GM18498 (cell line): ENCODE measurements around the gene IZUMO4.

Experiments used
- ATAC-seq: cut with Tn5 transposase; IDR thresholded peaks from one replicate; pipeline ENCODE4 v1.9.1; 2021; ENCODE audit warnings: mild to moderate bottlenecking, moderate library complexity; ENCODE audit not compliant: unreplicated experiment

The IZUMO4 gene

DNA sequence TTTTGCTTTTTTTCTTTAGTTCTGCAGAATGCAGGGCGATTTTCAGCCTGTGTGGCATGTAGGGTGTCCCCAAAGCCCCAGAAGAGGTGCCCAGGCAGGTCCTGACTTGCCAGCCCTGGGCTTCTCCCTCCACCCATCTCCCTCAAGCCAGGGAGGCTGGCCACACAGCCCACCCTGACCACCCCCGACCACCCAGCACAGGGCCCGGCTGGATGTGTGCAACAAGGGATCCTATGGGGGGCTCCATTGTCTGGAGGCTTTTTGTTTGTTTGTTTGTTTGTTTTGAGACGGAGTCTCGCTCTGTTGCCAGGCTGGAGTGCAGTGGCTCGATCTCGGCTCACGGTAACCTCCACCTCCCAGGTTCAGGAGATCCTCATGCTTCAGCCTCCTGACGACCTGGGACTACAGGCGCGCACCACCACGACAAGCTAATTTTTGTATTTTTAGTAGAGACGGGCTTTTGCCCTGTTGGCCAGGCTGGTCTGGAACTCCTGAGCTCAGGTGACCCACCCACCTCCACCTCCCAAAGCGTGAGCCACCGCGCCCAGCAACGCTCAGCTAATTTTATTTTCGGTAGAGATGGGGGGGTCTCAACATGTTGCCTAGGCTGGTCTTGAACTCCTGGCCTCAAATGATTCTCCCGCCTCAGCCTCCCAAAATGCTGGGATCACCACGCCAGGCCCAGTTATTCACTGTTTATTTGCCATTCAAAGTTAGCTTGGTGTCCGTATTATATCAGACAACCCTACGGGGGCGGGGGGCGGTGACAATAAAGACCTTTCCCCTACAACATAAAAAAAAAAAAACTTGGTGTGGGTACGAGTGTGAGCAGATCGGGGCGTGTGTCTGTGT, 37.9 kb upstream of the IZUMO4 start:
- ATAC-seq = no peak

DNA sequence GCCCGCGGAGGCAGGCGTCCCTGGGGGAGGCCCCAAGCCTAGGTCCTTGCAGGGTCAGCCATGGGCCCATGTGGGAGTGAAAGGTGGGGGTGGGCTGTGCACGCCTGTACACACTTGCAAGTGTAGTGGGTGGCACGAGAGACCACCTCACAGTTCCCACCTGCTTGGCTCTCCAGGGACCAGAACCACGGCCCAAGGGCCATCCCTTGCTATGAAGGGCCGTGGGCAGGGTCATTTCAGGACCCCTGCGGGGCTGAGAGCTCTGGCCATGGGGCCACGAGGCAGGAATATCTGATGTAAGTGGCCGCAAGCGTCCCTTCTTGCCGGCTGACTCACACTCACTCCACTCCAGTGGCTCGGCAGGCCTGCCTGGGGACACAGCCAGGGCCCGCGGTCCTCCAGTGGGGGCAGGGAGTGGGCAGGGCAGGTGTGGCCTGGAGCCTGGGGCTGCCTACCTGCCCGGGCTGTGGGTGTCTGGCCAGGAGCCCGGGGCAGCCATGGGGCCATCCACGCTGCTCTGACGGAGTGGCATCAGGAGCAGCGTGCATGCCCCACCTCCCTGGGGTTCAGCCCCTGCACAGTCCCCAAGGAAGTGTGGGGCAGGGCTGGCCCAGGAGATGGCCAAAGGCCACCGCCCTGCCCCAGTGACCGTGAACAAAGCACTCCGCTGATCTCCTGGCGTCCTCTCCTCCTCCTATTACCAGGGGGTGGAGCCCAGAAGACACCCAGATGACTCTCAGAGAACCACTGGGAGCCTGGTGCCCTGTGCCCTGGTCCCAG, 37.1 kb upstream of the IZUMO4 start:
- ATAC-seq = no peak

DNA sequence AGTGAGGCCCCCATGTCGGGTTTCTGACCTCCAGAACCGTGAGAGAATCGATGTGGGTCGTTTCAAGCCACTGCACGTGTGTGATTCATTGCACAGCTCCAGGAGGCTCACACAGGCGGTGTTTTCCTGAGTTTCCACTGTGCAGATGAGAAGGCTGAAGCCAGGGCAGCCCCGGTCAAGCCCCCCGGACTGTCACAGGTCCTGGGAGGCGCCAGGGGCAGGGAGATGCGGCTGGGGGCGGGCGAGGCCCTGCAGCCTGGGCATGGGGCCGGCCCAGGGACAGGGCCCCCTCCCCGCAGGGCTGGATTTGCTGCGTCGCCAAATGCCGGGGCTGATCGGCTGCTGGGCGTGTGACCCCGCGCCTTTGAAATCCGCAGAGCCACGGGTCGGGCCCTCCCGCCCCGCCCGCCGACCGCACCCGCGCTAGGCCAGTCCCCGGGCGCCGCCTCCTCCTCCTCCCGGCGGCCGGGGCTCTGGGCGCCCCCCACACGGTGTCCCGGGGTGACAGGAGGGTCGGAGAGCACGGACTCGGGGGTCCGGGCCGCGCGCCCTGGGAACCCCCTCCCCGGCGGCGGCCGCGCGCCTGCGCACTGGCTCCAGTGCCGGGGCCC, 35.7 kb upstream of the IZUMO4 start:
- ATAC-seq = peak; percentile 34

DNA sequence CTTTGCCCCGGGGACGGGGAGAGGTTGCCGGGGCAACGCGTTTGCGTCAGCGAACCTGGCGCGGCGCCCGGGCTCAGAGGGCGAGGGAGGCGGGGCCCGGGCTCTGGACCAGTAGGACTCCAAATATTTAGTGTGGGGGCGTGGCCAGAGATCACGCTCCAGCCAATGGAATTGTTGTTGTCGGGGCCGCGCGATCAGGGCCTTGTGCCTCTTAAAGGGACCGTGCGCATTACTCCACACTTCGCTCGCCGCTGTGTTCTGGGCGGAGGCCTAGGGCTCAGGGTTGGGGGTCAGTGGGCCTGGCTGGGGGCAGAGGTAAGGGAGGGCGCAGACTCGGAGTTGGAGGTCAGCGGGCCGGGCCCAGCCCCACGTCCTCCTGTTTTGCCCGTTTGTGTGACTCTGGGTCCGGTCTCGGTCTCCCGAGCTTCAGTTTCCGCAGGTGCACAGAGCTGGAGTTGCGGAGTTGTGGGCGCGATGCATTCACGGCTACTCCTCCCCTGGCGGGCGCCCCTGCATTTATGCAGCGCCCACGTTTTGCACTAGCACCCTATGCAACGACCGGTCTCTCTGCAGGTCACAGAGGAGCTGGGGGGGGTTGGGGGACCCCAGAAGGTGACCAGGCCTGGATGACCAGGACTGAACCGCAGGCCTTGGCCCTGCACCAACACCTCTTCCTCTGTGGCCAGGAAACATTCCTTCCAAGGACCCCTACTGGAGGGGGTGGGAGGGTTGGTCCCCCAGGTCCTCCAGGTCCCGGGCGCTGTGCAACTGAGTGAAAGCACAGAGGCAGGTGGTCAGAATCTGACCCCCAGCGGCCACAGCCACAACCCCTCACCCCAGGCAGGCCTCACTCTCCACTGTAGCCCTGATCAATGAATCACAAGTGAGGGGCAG, 35.0 kb upstream of the IZUMO4 start:
- peak; percentile 77 for ATAC-seq

DNA sequence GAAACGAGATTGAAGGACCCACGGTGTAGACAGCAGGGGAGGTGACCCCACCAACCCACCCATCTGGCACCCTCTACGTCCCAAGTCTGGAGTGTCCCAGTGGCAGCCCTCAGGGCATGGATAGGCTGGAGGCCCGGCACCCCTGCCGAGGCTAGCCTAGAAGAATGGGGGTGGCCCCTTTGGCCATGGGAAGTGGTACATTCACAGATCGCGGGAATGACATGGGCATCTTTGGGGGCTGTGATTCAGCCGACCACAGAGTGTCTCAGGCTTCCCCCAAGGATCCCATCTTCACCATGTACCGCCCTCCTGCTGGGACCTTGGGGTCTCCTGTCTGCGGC, 34.4 kb upstream of the IZUMO4 start:
- no peak for ATAC-seq

GRCh38 chr19:2062770-2063169, 33.9 kb upstream of the IZUMO4 start:
- no peak for ATAC-seq

GRCh38 chr19:2063824-2064223, 32.9 kb upstream of the IZUMO4 start:
- ATAC-seq = no peak

GRCh38 chr19:2064395-2064787, 32.3 kb upstream of the IZUMO4 start:
- no peak for ATAC-seq

DNA sequence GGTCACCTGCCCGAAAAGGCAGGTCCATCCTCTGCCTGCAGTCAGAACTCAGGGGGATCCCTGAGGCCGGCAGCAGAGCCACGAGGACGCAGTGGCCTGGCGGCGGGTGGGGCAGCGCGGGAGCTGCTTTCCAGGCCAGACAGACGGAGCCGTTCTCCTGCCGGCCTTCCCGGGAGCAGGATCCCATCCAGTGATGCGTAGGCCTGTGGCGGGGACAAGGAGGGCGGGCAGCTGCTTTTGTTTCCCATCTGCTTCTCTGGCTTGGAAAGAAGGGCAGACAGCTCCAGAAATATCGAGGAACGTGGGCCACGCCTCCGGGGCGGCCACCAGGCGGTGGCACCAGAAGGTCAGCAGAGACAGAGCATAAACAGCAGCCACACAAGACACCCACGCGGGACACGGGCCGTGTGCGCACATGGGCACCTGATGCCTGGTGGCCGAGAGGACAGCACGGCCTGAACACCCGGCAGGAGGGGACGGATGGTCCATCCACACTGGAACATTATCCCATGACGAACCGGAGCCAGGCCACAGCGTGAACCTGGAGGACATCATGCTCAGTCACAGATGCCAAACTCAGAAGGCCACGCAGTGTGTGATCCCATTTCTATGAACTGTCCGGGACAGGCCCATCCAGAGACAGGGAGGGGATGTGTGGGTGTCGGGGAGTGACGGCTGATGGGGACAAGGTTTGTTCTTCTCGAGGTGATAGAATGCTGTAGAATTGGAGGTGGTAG, 31.8 kb upstream of the IZUMO4 start:
- no peak for ATAC-seq

- ATAC-seq = no peak
These were observed 26.3 kb upstream of the IZUMO4 start for GRCh38 chr19:2070436-2070827.

DNA sequence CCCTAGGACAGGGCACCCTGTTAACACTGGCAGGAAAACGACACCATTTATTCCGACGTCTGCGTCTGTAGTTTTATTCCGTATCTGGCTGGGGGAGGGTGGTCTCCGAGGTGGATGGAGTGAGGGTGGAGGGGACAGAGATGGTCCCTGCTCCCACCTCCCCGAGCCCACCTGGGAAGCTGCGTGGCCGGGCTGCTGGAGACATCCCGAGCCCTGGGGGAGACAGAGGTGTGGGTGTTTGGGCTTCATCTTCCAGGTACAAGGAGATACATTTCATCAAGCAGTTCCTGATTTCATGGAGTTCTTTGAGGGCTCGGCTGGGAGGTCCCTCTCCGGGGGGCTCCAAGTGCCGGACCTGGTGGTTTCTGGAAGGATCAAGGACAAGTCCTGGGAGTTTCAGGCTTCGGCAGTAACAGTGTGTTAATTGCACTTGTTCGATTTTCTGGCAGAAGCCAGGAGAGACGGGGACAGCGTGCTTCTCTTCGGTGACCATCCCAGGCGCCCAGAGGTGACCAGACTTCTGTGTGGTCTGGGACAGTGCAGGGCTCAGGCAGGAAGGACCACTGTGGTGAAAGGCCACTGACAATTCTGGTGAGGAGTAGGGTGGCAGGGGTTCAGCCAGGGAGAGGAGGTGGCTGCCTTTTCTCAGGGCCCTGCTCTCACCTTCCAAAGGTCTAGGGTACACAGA, 25.6 kb upstream of the IZUMO4 start:
- no peak for ATAC-seq

DNA sequence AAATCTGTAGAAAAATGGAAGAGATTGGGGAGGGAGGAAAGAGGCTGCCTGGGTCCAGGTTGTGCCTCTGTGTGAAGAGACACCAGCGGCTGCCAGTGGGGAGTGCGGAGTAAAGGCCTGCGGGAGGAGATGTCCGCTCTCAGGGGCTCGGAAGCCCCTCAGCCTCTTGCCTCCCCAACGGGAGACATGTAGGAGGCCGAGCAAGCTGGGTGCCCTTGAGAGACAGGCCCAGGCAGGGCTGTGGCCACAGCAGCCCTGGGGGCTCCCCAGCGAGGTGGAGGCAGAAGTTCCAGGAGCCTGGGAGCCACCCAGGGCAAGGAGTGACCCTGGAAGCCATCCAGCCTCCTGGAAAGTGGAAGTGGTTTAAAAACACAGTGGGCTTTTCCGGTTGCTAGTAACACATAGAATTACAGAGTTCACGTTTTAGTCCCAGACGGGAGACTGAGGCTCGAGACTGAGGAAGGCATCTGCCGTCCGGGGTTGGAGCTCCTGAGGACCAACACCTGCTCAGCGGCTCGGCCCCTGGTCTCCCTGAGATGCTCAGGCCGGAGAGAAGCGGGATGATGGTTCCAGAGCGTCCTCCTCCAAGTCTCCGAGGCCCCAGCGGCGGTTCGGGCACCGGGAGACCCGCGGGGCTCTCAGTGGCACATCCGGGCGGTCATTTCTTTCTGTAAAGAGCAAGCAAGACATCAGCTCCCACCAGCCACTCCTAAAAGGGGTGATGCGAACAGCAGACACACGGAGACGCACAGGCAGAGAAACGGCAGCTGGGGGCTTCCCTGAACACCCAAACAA, 23.8 kb upstream of the IZUMO4 start:
- no peak for ATAC-seq

- no peak for ATAC-seq
These were observed 20.2 kb upstream of the IZUMO4 start for GRCh38 chr19:2076526-2076944.

DNA sequence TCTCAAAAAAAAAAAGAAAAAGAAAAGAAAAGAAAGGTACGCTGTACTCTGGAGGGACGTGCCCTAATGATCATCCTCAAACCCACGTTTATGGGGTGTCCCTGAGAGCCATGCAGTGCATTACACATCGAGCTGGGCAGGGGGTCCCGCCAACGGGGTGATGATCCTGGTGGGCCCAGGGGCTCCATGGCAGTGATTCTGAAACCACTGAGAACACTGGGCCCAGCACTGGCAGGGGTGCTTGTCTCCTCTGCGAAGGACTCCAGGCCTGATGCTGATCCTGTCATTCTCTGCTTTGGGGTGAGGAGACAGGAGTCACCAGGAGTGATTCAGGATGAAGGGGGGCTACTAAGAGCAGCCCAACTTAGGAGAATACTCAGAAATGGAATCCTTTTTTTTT, 19.3 kb upstream of the IZUMO4 start:
- no peak for ATAC-seq

DNA sequence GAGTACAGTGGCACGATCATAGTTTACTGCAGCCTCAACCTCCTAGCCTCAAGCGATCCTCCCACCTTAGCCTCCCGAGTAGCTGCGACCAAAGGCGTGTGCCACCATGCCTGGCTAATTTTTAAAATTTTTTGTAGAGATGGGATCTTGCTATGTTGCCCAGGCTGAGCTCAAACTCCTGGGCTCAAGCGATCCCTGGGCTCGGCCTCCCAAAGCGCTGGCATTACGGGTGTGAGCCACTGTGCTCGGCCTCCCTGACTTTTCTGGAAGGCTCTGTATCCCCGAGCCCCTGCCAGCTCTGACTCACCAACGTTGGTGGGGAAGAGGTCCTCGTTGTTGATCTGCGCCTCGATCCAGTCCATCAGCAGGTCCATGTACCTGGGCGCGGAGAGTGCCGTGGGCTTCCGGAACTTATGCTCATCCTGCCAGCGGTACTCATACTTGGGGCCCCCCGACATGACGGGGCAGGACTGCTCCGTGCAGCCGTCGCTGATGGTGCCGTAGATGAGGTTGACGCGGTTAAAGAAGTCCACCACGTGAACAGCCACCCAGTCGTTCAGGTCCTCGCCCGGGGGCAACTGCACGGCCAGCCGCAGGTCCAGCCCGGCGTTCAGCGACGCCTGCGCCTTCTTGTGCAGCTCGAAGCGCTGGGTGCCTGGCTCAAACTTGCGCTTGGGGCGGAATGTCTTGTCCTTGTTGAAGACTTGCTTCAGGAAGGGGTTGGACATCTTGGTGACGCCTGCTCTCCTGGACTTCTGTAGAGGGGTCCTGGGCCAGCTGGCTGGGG, 18.7 kb upstream of the IZUMO4 start:
- ATAC-seq = no peak

DNA sequence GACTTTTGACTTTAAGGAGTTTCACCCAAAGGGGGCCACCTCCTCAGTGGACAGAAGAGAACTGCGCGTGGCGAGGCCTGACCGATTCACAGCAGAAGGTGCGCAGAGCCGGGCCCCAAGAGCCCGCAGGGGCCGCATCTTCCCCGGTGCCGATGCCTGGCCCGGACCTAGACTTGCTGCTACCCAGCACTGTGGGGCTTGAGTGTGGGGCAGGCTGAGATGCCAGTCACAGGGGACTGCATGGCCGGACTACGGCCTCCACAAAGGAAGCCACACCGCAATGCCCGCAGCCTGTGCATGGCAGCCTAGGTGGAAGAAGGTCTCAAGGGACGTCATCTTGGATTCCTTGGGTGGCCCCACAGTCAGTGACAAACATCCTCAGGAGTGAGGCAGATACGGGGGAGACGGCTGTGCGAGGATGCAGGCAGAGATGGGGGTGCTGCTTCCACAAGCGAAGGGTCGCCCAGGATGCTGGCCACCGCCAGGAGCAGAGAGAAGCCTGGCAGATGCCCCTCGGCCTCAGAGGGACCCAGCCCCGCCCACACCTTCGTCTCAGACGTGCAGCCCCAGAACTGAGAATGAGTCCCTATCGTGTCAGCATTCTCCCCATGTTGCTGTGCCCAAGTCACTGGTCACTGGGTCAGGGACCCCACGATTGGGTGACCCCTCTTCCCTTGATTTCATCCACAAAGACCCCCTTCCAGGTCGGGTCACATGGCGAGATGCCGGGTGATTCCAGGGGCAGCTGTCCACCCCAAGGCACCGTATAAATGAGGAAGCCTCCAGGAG, 17.4 kb upstream of the IZUMO4 start:
- no peak for ATAC-seq

- no peak for ATAC-seq
These were observed 16.8 kb upstream of the IZUMO4 start for GRCh38 chr19:2079865-2080301.
